ENCODE results near the gene DIP2C. TPM values are rescaled to one million over a fixed set of nuclear protein-coding genes. Genes with fewer than 3 reads are reported as not detected.

The DIP2C gene
- total and polyA plus RNA-seq, 2 donors (not counting 1 experiment from before 2014, with no cell fraction given): 1.3 to 1.9 TPM

DNA sequence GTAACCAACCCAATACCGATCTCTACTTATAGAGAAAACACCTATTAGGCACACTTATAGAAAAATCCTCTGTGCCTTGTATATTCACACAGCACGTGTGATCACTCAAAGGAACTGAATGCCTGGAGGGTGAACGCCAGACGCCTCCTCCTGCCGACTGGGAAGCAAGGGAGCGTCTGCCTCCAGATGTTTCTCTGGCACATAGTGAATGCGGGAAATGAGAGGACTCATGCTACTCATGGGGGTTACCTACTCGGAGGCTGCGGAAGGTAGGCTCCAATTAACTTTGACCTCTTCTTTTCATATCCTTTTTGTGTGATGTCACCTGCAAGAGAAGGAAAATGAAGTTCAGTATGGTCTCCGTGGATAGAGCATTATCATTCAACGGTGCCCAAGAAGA lies 203.3 kb downstream of the DIP2C start:
- Mint-ChIP-seq H3K9me3 (ENCODE audit: insufficient read depth) (no peaks in the 10 kb centered on the region), H3K4me3 (no peak overlapping the region), H3K4me1 (peaks cover 4% of the 10 kb centered on the region), H3K27me3 (peaks cover 2% of the 10 kb centered on the region), H3K27ac (no peak overlapping the region)
- POLR2A ChIA-PET: no interaction called here
- DNase-seq: no peak
- WGBS (ENCODE audit: insufficient coverage): 86% methylated on average over 9 of the region's 11 CpGs
- Histone ChIP-seq H2AFZ (ENCODE audit: insufficient read depth, low read depth, low read length, poor library complexity, severe bottlenecking) (no peak overlapping the region), H4K20me1 (ENCODE audit: control insufficient read depth, insufficient read depth, low read length, poor library complexity, severe bottlenecking) (no peaks in the 10 kb centered on the region), H3K9ac (ENCODE audit: low read length) (no peak overlapping the region), H3K4me3 (ENCODE audit: control extremely low read depth in 1 of 5, extremely low read depth in 1 of 5, insufficient read depth in 1 of 5, low read depth in 2 of 5, low read length in 4 of 5) (no peak overlapping the region), H3K36me3 (replicated peaks in 1 of 2; ENCODE audit: control extremely low read depth in 1 of 2, control insufficient read depth in 1 of 2, extremely low read depth in 1 of 2, insufficient read depth in 2 of 2, low read length in 1 of 2) (no peaks in the 10 kb centered on the region), H3K4me1 (ENCODE audit: control insufficient read depth in 2 of 2, insufficient read depth in 2 of 2, low read length in 2 of 2) (peaks cover 3 to 14% of the 10 kb centered on the region in 2 donors), H3K4me2 (replicated peaks; ENCODE audit: low read depth, low read length, poor library complexity, severe bottlenecking) (no peak overlapping the region), H3K27ac (ENCODE audit: low read length in 2 of 2) (no peak overlapping the region), H3K9me3 (ENCODE audit: control extremely low read depth in 1 of 3, control insufficient read depth in 2 of 3, insufficient read depth in 1 of 3, low read length in 2 of 3) (no peaks in the 10 kb centered on the region), H3K27me3 (replicated peaks in 1 of 4; ENCODE audit: control extremely low read depth in 1 of 4, control insufficient read depth in 3 of 4, insufficient read depth in 4 of 4, low read length in 3 of 4) (peaks cover 0 to 2% (median 0%) of the 10 kb centered on the region in 4 experiments), H3K79me2 (ENCODE audit: control insufficient read depth, insufficient read depth, low read length) (no peaks in the 10 kb centered on the region)
- CTCF ChIA-PET: no interaction called here
- intact Hi-C loops (cut with micrococcal nuclease): no loop called here
- ATAC-seq (ENCODE audit: low read depth): no peak
- TF ChIP-seq, protein P1, sequence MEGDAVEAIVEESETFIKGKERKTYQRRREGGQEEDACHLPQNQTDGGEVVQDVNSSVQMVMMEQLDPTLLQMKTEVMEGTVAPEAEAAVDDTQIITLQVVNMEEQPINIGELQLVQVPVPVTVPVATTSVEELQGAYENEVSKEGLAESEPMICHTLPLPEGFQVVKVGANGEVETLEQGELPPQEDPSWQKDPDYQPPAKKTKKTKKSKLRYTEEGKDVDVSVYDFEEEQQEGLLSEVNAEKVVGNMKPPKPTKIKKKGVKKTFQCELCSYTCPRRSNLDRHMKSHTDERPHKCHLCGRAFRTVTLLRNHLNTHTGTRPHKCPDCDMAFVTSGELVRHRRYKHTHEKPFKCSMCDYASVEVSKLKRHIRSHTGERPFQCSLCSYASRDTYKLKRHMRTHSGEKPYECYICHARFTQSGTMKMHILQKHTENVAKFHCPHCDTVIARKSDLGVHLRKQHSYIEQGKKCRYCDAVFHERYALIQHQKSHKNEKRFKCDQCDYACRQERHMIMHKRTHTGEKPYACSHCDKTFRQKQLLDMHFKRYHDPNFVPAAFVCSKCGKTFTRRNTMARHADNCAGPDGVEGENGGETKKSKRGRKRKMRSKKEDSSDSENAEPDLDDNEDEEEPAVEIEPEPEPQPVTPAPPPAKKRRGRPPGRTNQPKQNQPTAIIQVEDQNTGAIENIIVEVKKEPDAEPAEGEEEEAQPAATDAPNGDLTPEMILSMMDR (IDR thresholded peaks at IDR 0.05): no peak
- no peak for TF ChIP-seq EZH2 (IDR thresholded peaks at IDR 0.05; ENCODE audit: borderline replicate concordance, insufficient read depth, low read depth, low read length, poor library complexity, severe bottlenecking)

DNA sequence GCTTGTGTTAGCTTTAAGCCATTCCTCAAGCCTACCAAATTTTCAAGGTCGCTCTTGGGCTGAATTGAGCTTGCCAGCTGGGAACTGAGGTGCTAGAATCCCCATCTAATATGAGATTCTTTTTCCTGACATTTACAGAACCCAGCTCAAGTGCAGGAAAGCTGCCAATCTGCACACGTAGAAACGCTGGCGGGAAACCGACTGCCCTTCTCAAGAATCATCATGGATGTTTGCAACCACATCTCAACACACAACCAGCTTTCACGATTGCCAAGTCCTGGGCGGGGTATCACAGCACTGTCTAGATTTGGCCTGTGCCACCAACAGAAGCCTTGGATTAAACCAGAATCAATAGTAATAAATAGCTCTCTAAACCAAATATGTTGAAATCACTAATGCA lies 203.7 kb downstream of the DIP2C start:
- H3K4me2 ChIP-seq (replicated peaks; ENCODE audit: low read depth, low read length, poor library complexity, severe bottlenecking): peak overlapping the region; percentile 67
- WGBS (ENCODE audit: insufficient coverage): 96% methylated on average over 7 of the region's 7 CpGs
- H3K9me3 ChIP-seq (ENCODE audit: control extremely low read depth in 1 of 3, control insufficient read depth in 2 of 3, insufficient read depth in 1 of 3, low read length in 2 of 3): no peaks in the 10 kb centered on the region
- H4K20me1 ChIP-seq (ENCODE audit: control insufficient read depth, insufficient read depth, low read length, poor library complexity, severe bottlenecking): no peaks in the 10 kb centered on the region
- H3K9me3 Mint-ChIP-seq (ENCODE audit: insufficient read depth): no peaks in the 10 kb centered on the region
- no peak overlapping the region for H3K4me3 Mint-ChIP-seq
- no peaks in the 10 kb centered on the region for H3K36me3 ChIP-seq (replicated peaks in 1 of 2; ENCODE audit: control extremely low read depth in 1 of 2, control insufficient read depth in 1 of 2, extremely low read depth in 1 of 2, insufficient read depth in 2 of 2, low read length in 1 of 2)
- ChIA-PET POLR2A (no interaction called here), CTCF (no interaction called here)
- peaks cover 3 to 14% of the 10 kb centered on the region in 2 donors for H3K4me1 ChIP-seq (ENCODE audit: control insufficient read depth in 2 of 2, insufficient read depth in 2 of 2, low read length in 2 of 2)
- no peak for ATAC-seq (ENCODE audit: low read depth)
- H3K27me3 ChIP-seq (replicated peaks in 1 of 4; ENCODE audit: control extremely low read depth in 1 of 4, control insufficient read depth in 3 of 4, insufficient read depth in 4 of 4, low read length in 3 of 4): no peaks in the 10 kb centered on the region
- no peak for TF ChIP-seq EZH2 (IDR thresholded peaks at IDR 0.05; ENCODE audit: borderline replicate concordance, insufficient read depth, low read depth, low read length, poor library complexity, severe bottlenecking)
- TF ChIP-seq, protein P1 (IDR thresholded peaks at IDR 0.05): no peak
- H3K27ac ChIP-seq (ENCODE audit: low read length in 2 of 2): no peak overlapping the region
- DNase-seq: no peak
- peaks cover 4% of the 10 kb centered on the region for H3K4me1 Mint-ChIP-seq
- H3K79me2 ChIP-seq (ENCODE audit: control insufficient read depth, insufficient read depth, low read length): no peaks in the 10 kb centered on the region
- intact Hi-C loops (cut with micrococcal nuclease): no loop called here
- H3K9ac ChIP-seq (ENCODE audit: low read length): no peak overlapping the region
- H3K27ac Mint-ChIP-seq: no peak overlapping the region
- H3K27me3 Mint-ChIP-seq: peaks cover 2% of the 10 kb centered on the region
- H2AFZ ChIP-seq (ENCODE audit: insufficient read depth, low read depth, low read length, poor library complexity, severe bottlenecking): peak overlapping the region; percentile 79
- H3K4me3 ChIP-seq (ENCODE audit: control extremely low read depth in 1 of 5, extremely low read depth in 1 of 5, insufficient read depth in 1 of 5, low read depth in 2 of 5, low read length in 4 of 5): no peak overlapping the region
